Neuronal stem cell (in vitro differentiated cells): ENCODE data around the gene MICU1.

Experiments used
- DNase-seq: peaks from one replicate; pipeline ENCODE4 v3.0.0-alpha.2; 2013; ENCODE audit warnings: low spot score
- H2AFZ ChIP-seq: one replicate; pipeline ENCODE4 v1.6.1; 2013; ENCODE audit warnings: mild to moderate bottlenecking, low read length, inconsistent platforms
- H2AK5ac ChIP-seq: 2 replicates; pipeline ENCODE4 v1.6.1; 2013; ENCODE audit warnings: low read depth, mild to moderate bottlenecking, inconsistent platforms, low read length, moderate library complexity, mixed read lengths
- H2BK120ac ChIP-seq: 2 replicates; pipeline ENCODE4 v1.6.1; 2013; ENCODE audit warnings: low read depth, mild to moderate bottlenecking, inconsistent platforms, low read length, moderate library complexity, mixed read lengths
- H2BK12ac ChIP-seq: one replicate; pipeline ENCODE4 v1.6.1; 2013; ENCODE audit warnings: low read length, inconsistent platforms
- H2BK15ac ChIP-seq: 2 replicates; pipeline ENCODE4 v1.6.1; 2013; ENCODE audit warnings: mild to moderate bottlenecking, low read length, inconsistent platforms, mixed read lengths
- H2BK5ac ChIP-seq: one replicate; pipeline ENCODE4 v1.6.1; 2013; ENCODE audit warnings: inconsistent platforms, mild to moderate bottlenecking, low read length, moderate library complexity
- H3K14ac ChIP-seq: one replicate; pipeline ENCODE4 v1.6.1; 2013; ENCODE audit warnings: low read length, inconsistent platforms
- H3K18ac ChIP-seq: 2 replicates; pipeline ENCODE4 v1.6.1; 2013; ENCODE audit warnings: low read length, inconsistent platforms
- H3K23ac ChIP-seq: 2 replicates; pipeline ENCODE4 v1.6.1; 2013; ENCODE audit warnings: low read depth, mild to moderate bottlenecking, mixed read lengths, low read length, inconsistent platforms; ENCODE audit not compliant: poor library complexity
- H3K27ac ChIP-seq: replicated peaks from 3 replicates; pipeline ENCODE4 v1.5.1; 2013; ENCODE audit warnings: low read length, inconsistent platforms
- H3K27me3 ChIP-seq, 3 experiments: 2 replicates each; pipeline ENCODE4 v1.6.1; 2013; ENCODE audit warnings: low read length in 3 of 3, mild to moderate bottlenecking in 2 of 3, inconsistent platforms in 1 of 3, low read depth in 1 of 3, mixed read lengths in 1 of 3, moderate library complexity in 1 of 3; ENCODE audit not compliant: control insufficient read depth in 3 of 3, insufficient read depth in 3 of 3
- H3K36me3 ChIP-seq, 2 donors: replicated peaks in 1 of 2; 2 replicates each; pipeline ENCODE4 v1.6.1; 2013; ENCODE audit warnings: low read length in 2 of 2; ENCODE audit not compliant: control insufficient read depth in 2 of 2, insufficient read depth in 2 of 2
- H3K4ac ChIP-seq: 2 replicates; pipeline ENCODE4 v1.6.1; 2013; ENCODE audit warnings: inconsistent platforms, mild to moderate bottlenecking, low read length, moderate library complexity
- H3K4me1 ChIP-seq, 2 donors: 1 replicate in 1 of 2; 2 replicates in 1 of 2; pipeline ENCODE4 v1.6.1; 2013; ENCODE audit warnings: low read length in 2 of 2, low read depth in 1 of 2; ENCODE audit not compliant: control insufficient read depth in 2 of 2, insufficient read depth in 1 of 2
- H3K4me2 ChIP-seq: one replicate; pipeline ENCODE4 v1.6.1; 2013; ENCODE audit warnings: mild to moderate bottlenecking, low read length, inconsistent platforms; ENCODE audit not compliant: insufficient read depth, poor library complexity, severe bottlenecking
- H3K4me3 ChIP-seq, 2 donors: 2 replicates each; pipeline ENCODE4 v1.5.1; 2013; ENCODE audit warnings: low read length in 2 of 2, mild to moderate bottlenecking in 2 of 2, inconsistent platforms in 1 of 2, moderate library complexity in 1 of 2
- H3K79me1 ChIP-seq: one replicate; pipeline ENCODE4 v1.6.1; 2013; ENCODE audit warnings: low read depth, mild to moderate bottlenecking, inconsistent platforms, low read length, moderate library complexity
- H3K9ac ChIP-seq: one replicate; pipeline ENCODE4 v1.6.1; 2013; ENCODE audit warnings: mild to moderate bottlenecking, low read depth, low read length, inconsistent platforms; ENCODE audit not compliant: poor library complexity
- H3K9me3 ChIP-seq, 2 donors: replicated peaks in 1 of 2; 2 replicates each; pipeline versions ENCODE3 to v1.6.1; 2013; ENCODE audit warnings: low read length in 2 of 2, mild to moderate bottlenecking in 2 of 2, inconsistent platforms in 1 of 2, low read depth in 1 of 2, mixed read lengths in 1 of 2, moderate library complexity in 1 of 2; ENCODE audit not compliant: control insufficient read depth in 2 of 2, insufficient read depth in 1 of 2
- H4K8ac ChIP-seq: one replicate; pipeline ENCODE4 v1.6.1; 2013; ENCODE audit warnings: low read depth, mild to moderate bottlenecking, inconsistent platforms, low read length, moderate library complexity
- H4K91ac ChIP-seq: one replicate; pipeline ENCODE4 v1.6.1; 2013; ENCODE audit warnings: low read length, low read depth, mild to moderate bottlenecking, inconsistent platforms; ENCODE audit not compliant: poor library complexity
- WGBS, 2 donors: extraction: QIAGEN DNeasy Blood & Tissue Kit; methylation state at CpG; one replicate each; pipeline ENCODE4 v1.1.7; 2013; ENCODE audit warnings: missing lambda C conversion rate in 2 of 2, mixed read lengths in 1 of 2; ENCODE audit not compliant: insufficient read length in 2 of 2, insufficient replicate concordance in 1 of 2; ENCODE audit errors: extremely low coverage in 2 of 2; 5-methylcytosine and 5-hydroxymethylcytosine counted together

Gene MICU1

DNA sequence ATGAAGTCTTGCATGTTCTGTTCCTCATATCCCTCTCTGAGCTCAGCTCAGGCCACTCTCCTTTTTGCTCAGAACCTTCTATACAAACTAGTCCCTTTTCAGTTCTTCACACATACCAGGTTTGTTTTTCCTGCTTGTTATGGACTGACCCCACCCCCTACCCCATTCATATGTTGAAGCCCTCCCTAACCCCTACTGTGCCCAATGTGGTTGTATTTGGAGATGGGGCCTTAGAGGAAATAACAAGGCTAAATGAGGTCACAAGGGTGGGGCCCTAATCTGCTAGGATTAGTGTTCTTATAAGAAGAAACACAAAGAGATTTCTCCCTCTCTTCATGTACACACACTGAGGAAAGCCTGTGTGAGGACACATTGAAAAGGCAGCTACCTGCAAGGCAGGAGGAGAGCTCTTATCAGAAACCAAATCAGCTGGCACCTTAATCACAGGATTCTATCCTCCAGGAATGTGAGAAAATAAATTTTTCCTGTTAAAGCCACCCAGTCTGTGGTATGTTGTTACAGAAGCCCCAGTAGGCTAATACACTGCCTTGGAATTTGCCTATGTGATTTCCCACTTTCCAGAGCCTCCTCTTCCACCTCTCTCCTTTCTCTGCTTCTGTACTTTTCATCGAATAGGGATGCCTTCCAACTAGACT, 203.9 kb downstream of the MICU1 start:
- Histone ChIP-seq H3K4me3 (no peak overlapping the region), H3K9me3 (peaks cover 3 to 11% of the 10 kb centered on the region in 2 donors), H2AFZ (no peak overlapping the region), H3K23ac (no peak overlapping the region), H2BK15ac (no peak overlapping the region), H3K18ac (no peak overlapping the region), H3K27ac (no peak overlapping the region), H2AK5ac (no peak overlapping the region), H2BK12ac (no peak overlapping the region), H3K14ac (no peak overlapping the region), H3K27me3 (no peaks in the 10 kb centered on the region), H3K79me1 (no peaks in the 10 kb centered on the region), H3K4me2 (no peak overlapping the region), H3K9ac (no peak overlapping the region), H3K4me1 (peaks cover 6 to 21% of the 10 kb centered on the region in 2 donors), H3K4ac (no peak overlapping the region), H2BK5ac (no peak overlapping the region), H2BK120ac (no peak overlapping the region), H3K36me3 (peaks cover 4 to 21% of the 10 kb centered on the region in 2 donors), H4K91ac (no peak overlapping the region), H4K8ac (no peak overlapping the region)
- no peak for DNase-seq
- WGBS, 2 donors, result no CpG with 5 or more reads among the region's 1 CpG

DNA sequence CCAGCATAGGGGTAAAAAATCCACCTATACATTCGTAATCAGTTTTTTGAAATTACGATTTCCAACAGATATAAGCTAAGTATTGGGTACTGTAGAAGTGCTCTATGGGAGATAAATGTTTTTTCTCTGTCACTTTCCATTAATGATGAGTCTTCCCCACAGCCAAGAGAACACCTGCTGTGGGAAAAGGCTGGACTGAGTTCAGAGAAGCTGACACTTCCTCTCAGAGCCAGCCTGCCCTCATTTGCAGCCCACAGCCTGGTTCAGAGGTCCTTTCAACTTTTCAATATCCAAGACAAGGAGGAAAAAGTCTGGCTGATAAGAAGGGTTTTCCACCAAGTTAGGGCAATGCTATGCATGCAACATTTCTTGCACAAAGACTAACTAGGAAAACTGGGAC, 206.6 kb downstream of the MICU1 start:
- Histone ChIP-seq H2BK120ac (no peak overlapping the region), H3K23ac (no peak overlapping the region), H2BK12ac (no peak overlapping the region), H2BK5ac (no peak overlapping the region), H4K91ac (no peak overlapping the region), H3K79me1 (no peaks in the 10 kb centered on the region), H3K14ac (no peak overlapping the region), H3K4me3 (no peak overlapping the region), H2AK5ac (no peak overlapping the region), H3K27me3 (no peaks in the 10 kb centered on the region), H4K8ac (no peak overlapping the region), H3K4me2 (no peak overlapping the region), H2BK15ac (no peak overlapping the region), H3K4me1 (peaks cover 1 to 3% of the 10 kb centered on the region in 2 donors), H3K9me3 (peaks cover 5 to 17% of the 10 kb centered on the region in 2 donors), H3K18ac (no peak overlapping the region), H2AFZ (no peak overlapping the region), H3K4ac (no peak overlapping the region), H3K36me3 (peaks cover 4 to 21% of the 10 kb centered on the region in 2 donors), H3K9ac (no peak overlapping the region), H3K27ac (no peak overlapping the region)
- no CpG with 5 or more reads among the region's 2 CpGs for WGBS, 2 donors
- DNase-seq, result no peak

DNA sequence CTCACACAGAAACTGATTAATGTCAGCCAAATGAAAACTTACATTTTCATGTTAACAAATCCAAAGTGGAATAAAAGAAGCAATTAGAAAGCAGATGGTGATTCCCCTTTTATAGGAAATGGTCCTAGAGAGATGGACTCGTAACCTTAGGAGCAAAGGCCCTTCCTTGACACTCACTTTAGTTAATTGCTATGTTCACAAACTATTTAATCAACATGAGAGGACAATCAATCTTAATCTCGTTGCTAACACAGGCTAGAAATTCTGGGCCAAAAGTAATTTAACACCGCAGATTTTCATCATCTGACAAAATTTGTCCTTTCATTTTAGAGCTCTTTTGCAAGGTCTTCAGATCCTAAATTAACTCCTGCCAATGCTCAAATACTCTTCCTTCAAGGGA, 207.2 kb downstream of the MICU1 start:
- Histone ChIP-seq H3K4ac (no peak overlapping the region), H2BK5ac (no peak overlapping the region), H2BK15ac (no peak overlapping the region), H3K18ac (no peak overlapping the region), H3K36me3 (peaks cover 4 to 21% of the 10 kb centered on the region in 2 donors), H2AFZ (no peak overlapping the region), H3K23ac (no peak overlapping the region), H3K9ac (no peak overlapping the region), H4K8ac (no peak overlapping the region), H2BK120ac (no peak overlapping the region), H2AK5ac (no peak overlapping the region), H3K27me3 (no peaks in the 10 kb centered on the region), H4K91ac (no peak overlapping the region), H3K9me3 (peaks cover 7 to 21% of the 10 kb centered on the region in 2 donors), H3K4me1 (peaks cover 1 to 3% of the 10 kb centered on the region in 2 donors), H3K4me3 (no peak overlapping the region), H3K4me2 (no peak overlapping the region), H3K79me1 (no peaks in the 10 kb centered on the region), H3K14ac (no peak overlapping the region), H2BK12ac (no peak overlapping the region), H3K27ac (no peak overlapping the region)
- WGBS, 2 donors, result no CpG with 5 or more reads among the region's 3 CpGs
- DNase-seq, result no peak

DNA sequence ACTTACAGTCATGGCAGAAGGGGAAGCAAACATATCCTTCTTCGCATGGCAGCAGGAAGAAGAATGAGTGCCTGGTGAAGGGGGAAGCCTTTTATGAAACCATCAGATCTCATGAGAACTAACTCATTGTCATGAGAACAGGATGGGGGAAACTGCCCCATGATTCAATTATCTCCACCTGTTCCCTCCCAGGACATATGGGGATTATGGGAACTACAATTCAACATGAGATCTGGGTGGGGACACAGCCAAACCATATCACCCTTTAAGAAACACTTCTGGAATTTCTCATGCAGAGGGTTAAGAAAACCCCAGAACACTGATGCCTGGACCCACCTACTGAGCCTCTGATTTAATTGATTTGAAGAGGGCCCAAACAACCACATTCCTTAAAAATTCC, 207.9 kb downstream of the MICU1 start:
- no peak overlapping the region for H2AK5ac ChIP-seq
- no peak overlapping the region for H4K91ac ChIP-seq
- no peak overlapping the region for H3K23ac ChIP-seq
- H2BK120ac ChIP-seq, result no peak overlapping the region
- peaks cover 1 to 3% of the 10 kb centered on the region in 2 donors for H3K4me1 ChIP-seq
- no peak overlapping the region for H3K14ac ChIP-seq
- H2AFZ ChIP-seq, result no peak overlapping the region
- H3K27me3 ChIP-seq, result no peaks in the 10 kb centered on the region
- peaks cover 5 to 28% of the 10 kb centered on the region in 2 donors for H3K9me3 ChIP-seq
- no peak for DNase-seq
- no peak overlapping the region for H3K4me2 ChIP-seq
- no CpG with 5 or more reads among the region's 1 CpG for WGBS, 2 donors
- no peak overlapping the region for H2BK15ac ChIP-seq
- H3K79me1 ChIP-seq, result no peaks in the 10 kb centered on the region
- no peak overlapping the region for H3K18ac ChIP-seq
- H3K4me3 ChIP-seq, result no peak overlapping the region
- H3K27ac ChIP-seq, result no peak overlapping the region
- no peak overlapping the region for H2BK12ac ChIP-seq
- H3K4ac ChIP-seq, result no peak overlapping the region
- H3K9ac ChIP-seq, result no peak overlapping the region
- H2BK5ac ChIP-seq, result no peak overlapping the region
- no peak overlapping the region for H4K8ac ChIP-seq
- peaks cover 2 to 18% of the 10 kb centered on the region in 2 donors for H3K36me3 ChIP-seq
